Measurements from ENCODE around the gene AKR1C4. TPM values are rescaled to one million over a fixed set of nuclear protein-coding genes. Genes with fewer than 3 reads are reported as not detected.

AKR1C4 gene
- polyA plus RNA-seq (2013, experiment 1 of 4) = not detected
- not detected for polyA plus RNA-seq (2013, experiment 2 of 4)
- polyA plus RNA-seq (2013, experiment 3 of 4) = not detected
- not detected for polyA plus RNA-seq (2013, experiment 4 of 4)

DNA sequence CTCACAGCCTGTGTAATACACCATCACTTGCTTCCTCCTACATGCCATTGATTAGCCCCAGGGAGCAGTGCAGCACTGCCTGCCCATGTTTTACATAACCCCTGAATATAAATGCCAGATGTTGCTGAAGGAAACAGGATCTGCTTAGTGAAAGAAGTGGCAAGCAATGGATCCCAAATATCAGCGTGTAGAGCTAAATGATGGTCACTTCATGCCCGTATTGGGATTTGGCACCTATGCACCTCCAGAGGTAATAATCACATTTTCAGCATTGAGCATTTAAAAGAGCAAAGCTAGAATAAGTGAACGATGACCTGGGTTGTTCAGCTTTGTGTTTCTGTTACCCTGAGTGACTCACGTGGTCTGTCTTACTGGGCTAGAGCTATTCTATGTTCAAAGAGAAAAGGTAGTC lies at the start of gene AKR1C4:
AKR1C4 (plus strand) TSS at position 136 of the 412 bp plus-strand sequence; CDS start at position 167, 31 bp downstream.
- Histone ChIP-seq H3K27me3 (ENCODE audit: control insufficient read depth, insufficient read depth, low read length, poor library complexity, severe bottlenecking) (no peaks in the 10 kb centered on the region), H3K4me3 (ENCODE audit: insufficient read depth, low read depth, low read length) (no peak within 1 kb of the TSS), H3K4me1 (ENCODE audit: control insufficient read depth, insufficient read depth, low read length) (no peaks in the 10 kb centered on the region), H3K27ac (ENCODE audit: insufficient read depth, low read depth, low read length, poor library complexity, severe bottlenecking) (no peak within 1 kb of the TSS), H3K36me3 (ENCODE audit: control insufficient read depth, insufficient read depth, low read length) (no peaks in the 10 kb centered on the region), H3K9me3 (ENCODE audit: control insufficient read depth, low read length) (no peaks in the 10 kb centered on the region)
- WGBS, 2 experiments = 86 to 87% methylated on average over 4 of the region's 4 CpGs

DNA sequence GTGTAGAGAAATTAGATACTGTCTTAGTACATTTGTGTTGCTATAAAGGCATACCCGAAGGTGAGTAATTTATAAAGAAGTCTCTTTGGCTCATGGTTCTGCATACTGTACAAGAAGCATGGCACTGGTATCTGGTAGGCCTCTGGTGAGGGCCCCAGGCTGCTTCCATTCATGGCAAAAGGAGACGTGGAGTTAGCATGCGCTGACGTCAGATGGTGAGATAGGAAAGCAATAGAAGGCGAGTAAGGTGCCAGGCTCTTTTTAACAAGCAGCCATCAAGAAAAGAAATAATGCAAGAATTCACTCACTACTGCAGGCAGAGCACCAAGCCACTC lies 49.8 kb upstream of the AKR1C4 start:
- Histone ChIP-seq H3K4me3 (ENCODE audit: insufficient read depth, low read depth, low read length) (no peak overlapping the region), H3K27ac (ENCODE audit: insufficient read depth, low read depth, low read length, poor library complexity, severe bottlenecking) (no peak overlapping the region), H3K4me1 (ENCODE audit: control insufficient read depth, insufficient read depth, low read length) (no peaks in the 10 kb centered on the region), H3K27me3 (ENCODE audit: control insufficient read depth, insufficient read depth, low read length, poor library complexity, severe bottlenecking) (no peaks in the 10 kb centered on the region), H3K36me3 (ENCODE audit: control insufficient read depth, insufficient read depth, low read length) (no peaks in the 10 kb centered on the region), H3K9me3 (ENCODE audit: control insufficient read depth, low read length) (no peaks in the 10 kb centered on the region)
- WGBS, 2 experiments = 89 to 93% methylated on average over 5 of the region's 5 CpGs

DNA sequence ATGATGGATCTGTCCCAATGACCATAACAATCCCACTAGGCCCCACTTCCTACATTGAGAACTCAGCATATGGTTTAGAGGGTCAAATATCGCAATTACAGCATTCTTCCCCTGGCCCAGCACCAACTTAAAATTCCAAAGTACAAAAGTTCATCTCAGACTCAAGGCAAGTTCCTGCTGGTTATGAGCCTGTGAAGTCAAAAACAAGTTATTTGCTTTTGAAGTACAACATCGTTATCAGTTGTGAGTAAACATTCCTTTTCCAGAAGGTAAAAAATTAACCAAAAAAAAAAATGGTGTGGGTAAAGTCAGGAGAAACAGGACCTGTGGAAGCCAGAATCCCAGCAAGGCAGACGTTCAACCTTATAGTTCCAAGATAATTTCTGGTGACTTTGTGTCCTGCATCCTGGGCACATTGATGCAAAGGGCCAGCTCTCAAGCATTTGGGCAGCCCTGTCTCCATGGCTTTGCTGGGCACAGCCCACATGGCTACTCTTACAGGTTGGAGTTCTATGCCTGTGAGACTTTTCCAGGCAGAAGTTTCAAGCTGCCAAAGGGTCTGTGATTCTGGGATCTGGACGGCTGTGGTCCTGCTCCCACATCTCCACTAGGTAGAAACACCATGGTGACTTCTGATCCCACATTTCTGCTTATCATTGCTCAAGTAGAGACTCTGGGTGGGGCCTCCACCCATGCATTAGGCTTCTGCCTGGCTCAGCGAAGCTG lies 49.2 kb upstream of the AKR1C4 start:
- H3K4me1 ChIP-seq (ENCODE audit: control insufficient read depth, insufficient read depth, low read length) = no peaks in the 10 kb centered on the region
- 90% methylated on average over 5 of the region's 5 CpGs for WGBS, 2 experiments
- H3K27ac ChIP-seq (ENCODE audit: insufficient read depth, low read depth, low read length, poor library complexity, severe bottlenecking) = no peak overlapping the region
- H3K4me3 ChIP-seq (ENCODE audit: insufficient read depth, low read depth, low read length) = no peak overlapping the region
- no peaks in the 10 kb centered on the region for H3K9me3 ChIP-seq (ENCODE audit: control insufficient read depth, low read length)
- no peaks in the 10 kb centered on the region for H3K36me3 ChIP-seq (ENCODE audit: control insufficient read depth, insufficient read depth, low read length)
- H3K27me3 ChIP-seq (ENCODE audit: control insufficient read depth, insufficient read depth, low read length, poor library complexity, severe bottlenecking) = no peaks in the 10 kb centered on the region

DNA sequence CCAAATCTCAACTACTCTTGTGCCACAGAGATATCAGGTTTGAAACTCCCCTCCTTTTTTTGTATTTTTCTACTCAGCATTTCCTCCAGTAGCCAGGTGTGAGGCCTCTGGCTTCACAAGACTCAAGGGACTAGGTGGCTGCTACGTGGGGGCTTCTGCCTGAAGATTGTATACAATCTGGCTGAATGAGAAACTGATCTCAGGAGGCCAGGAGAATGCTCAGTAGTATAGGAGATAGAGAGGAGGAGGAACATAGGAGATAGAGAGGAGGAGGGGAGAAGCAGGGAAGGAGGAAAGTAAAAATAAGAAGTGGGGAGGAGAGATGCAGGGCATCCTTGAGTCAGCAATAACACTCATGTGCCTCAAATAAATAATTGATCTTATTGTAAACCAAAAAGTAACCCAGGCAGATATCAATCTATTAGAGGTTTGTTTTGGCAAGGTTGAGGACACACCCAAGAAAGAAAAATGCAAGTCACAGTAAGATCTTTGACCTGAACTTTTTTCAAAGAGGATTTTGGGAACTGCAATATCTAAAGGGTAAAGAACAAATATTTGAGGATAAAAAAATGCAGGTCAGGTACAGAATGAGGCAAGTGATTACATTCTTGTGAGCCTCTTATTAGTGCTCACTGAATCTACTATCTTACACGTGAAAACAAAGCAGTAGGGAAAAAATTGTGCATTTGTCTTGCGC lies 48.5 kb upstream of the AKR1C4 start:
- WGBS, 2 experiments = 48 to 77% methylated on average over 1 to 3 of the region's 3 CpGs
- no peak overlapping the region for H3K27ac ChIP-seq (ENCODE audit: insufficient read depth, low read depth, low read length, poor library complexity, severe bottlenecking)

DNA sequence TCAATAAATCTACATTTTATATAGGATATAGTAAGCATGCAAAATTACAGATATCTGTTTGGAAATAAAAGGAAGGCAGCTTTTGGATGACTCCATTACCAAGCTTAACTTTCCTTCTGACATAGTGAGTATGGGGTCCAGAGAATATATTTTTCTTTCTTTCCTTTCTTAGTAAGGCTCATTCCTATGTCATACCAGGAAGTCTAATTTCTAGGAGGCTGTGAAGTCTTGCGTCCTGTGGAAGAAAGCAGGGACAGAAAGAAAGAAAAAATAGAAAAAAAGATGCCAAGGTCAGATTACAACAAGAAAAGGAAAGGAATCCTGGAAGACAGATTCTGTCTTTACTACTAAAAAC lies 48.0 kb upstream of the AKR1C4 start:
- 92% methylated on average over 1 of the region's 1 CpG; no CpG with 5 or more reads in 1 of the 2 experiments for WGBS, 2 experiments
- H3K4me3 ChIP-seq (ENCODE audit: insufficient read depth, low read depth, low read length) = no peak overlapping the region
- H3K36me3 ChIP-seq (ENCODE audit: control insufficient read depth, insufficient read depth, low read length) = no peaks in the 10 kb centered on the region
- no peak overlapping the region for H3K27ac ChIP-seq (ENCODE audit: insufficient read depth, low read depth, low read length, poor library complexity, severe bottlenecking)
- H3K9me3 ChIP-seq (ENCODE audit: control insufficient read depth, low read length) = no peaks in the 10 kb centered on the region
- H3K27me3 ChIP-seq (ENCODE audit: control insufficient read depth, insufficient read depth, low read length, poor library complexity, severe bottlenecking) = no peaks in the 10 kb centered on the region
- H3K4me1 ChIP-seq (ENCODE audit: control insufficient read depth, insufficient read depth, low read length) = no peaks in the 10 kb centered on the region

More for the DNA sequence above, 48.5 kb upstream of the AKR1C4 start:
- H3K4me1 ChIP-seq (ENCODE audit: control insufficient read depth, insufficient read depth, low read length) = no peaks in the 10 kb centered on the region
- H3K27me3 ChIP-seq (ENCODE audit: control insufficient read depth, insufficient read depth, low read length, poor library complexity, severe bottlenecking) = no peaks in the 10 kb centered on the region
- no peaks in the 10 kb centered on the region for H3K9me3 ChIP-seq (ENCODE audit: control insufficient read depth, low read length)
- H3K36me3 ChIP-seq (ENCODE audit: control insufficient read depth, insufficient read depth, low read length) = no peaks in the 10 kb centered on the region
- H3K4me3 ChIP-seq (ENCODE audit: insufficient read depth, low read depth, low read length) = no peak overlapping the region

GRCh38 chr10:5151076-5151475 lies 45.6 kb upstream of the AKR1C4 start:
- H3K27me3 ChIP-seq (ENCODE audit: control insufficient read depth, insufficient read depth, low read length, poor library complexity, severe bottlenecking) = no peaks in the 10 kb centered on the region
- H3K9me3 ChIP-seq (ENCODE audit: control insufficient read depth, low read length) = no peaks in the 10 kb centered on the region
- no peaks in the 10 kb centered on the region for H3K4me1 ChIP-seq (ENCODE audit: control insufficient read depth, insufficient read depth, low read length)
- no peaks in the 10 kb centered on the region for H3K36me3 ChIP-seq (ENCODE audit: control insufficient read depth, insufficient read depth, low read length)
- no peak overlapping the region for H3K27ac ChIP-seq (ENCODE audit: insufficient read depth, low read depth, low read length, poor library complexity, severe bottlenecking)
- 94 to 97% methylated on average over 3 of the region's 3 CpGs for WGBS, 2 experiments
- no peak overlapping the region for H3K4me3 ChIP-seq (ENCODE audit: insufficient read depth, low read depth, low read length)

DNA sequence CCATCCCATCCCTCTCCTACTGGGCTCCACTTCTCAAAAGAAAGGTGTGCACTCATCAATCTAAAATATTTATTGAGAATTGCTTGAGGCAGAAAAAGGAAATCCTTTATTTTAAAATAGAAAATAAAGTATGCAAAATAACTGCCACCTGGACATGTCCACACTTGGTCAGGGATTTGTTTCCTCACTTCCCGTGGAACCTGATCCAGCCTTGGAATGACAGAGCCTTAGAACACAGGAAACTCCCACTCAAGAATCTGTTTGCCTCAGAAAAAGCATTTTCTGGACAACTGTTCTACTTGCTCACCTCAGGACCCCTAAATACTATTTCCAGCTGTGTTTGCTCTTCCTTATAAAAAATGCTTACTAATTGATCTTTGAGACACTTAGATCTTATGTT lies 40.7 kb upstream of the AKR1C4 start:
- H3K4me3 ChIP-seq (ENCODE audit: insufficient read depth, low read depth, low read length) = no peak overlapping the region
- H3K27me3 ChIP-seq (ENCODE audit: control insufficient read depth, insufficient read depth, low read length, poor library complexity, severe bottlenecking) = no peaks in the 10 kb centered on the region
- H3K9me3 ChIP-seq (ENCODE audit: control insufficient read depth, low read length) = no peaks in the 10 kb centered on the region
- WGBS, 2 experiments = 71 to 76% methylated on average over 1 of the region's 1 CpG
- no peaks in the 10 kb centered on the region for H3K36me3 ChIP-seq (ENCODE audit: control insufficient read depth, insufficient read depth, low read length)
- H3K4me1 ChIP-seq (ENCODE audit: control insufficient read depth, insufficient read depth, low read length) = no peaks in the 10 kb centered on the region
- no peak overlapping the region for H3K27ac ChIP-seq (ENCODE audit: insufficient read depth, low read depth, low read length, poor library complexity, severe bottlenecking)

DNA sequence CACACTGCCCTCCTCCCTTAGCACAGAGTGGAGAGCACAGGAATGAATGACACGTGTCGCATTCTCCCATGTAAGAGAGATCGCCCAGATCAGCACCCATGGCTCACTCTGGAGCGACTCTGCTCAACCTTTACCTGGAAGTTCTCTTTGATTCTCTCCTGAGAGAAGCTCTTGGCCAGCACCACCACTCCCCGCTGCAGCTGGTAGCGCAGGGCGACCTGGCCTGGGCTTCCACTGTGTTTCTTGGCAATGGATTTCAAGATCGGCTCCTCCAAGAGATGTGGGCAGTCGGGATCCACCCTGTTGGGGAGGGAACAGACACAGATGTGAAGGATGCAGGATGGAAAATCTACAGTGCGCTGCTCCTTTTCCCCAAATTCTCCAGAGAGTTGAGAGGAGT lies 39.1 kb upstream of the AKR1C4 start:
- Histone ChIP-seq H3K27me3 (ENCODE audit: control insufficient read depth, insufficient read depth, low read length, poor library complexity, severe bottlenecking) (no peaks in the 10 kb centered on the region), H3K27ac (ENCODE audit: insufficient read depth, low read depth, low read length, poor library complexity, severe bottlenecking) (no peak overlapping the region), H3K36me3 (ENCODE audit: control insufficient read depth, insufficient read depth, low read length) (no peaks in the 10 kb centered on the region), H3K4me1 (ENCODE audit: control insufficient read depth, insufficient read depth, low read length) (no peaks in the 10 kb centered on the region), H3K9me3 (ENCODE audit: control insufficient read depth, low read length) (no peaks in the 10 kb centered on the region), H3K4me3 (ENCODE audit: insufficient read depth, low read depth, low read length) (no peak overlapping the region)
- WGBS, 2 experiments = 83 to 86% methylated on average over 10 of the region's 10 CpGs

- H3K36me3 ChIP-seq (ENCODE audit: control insufficient read depth, insufficient read depth, low read length) = no peaks in the 10 kb centered on the region
- 89 to 91% methylated on average over 6 of the region's 6 CpGs for WGBS, 2 experiments
- no peaks in the 10 kb centered on the region for H3K27me3 ChIP-seq (ENCODE audit: control insufficient read depth, insufficient read depth, low read length, poor library complexity, severe bottlenecking)
- H3K27ac ChIP-seq (ENCODE audit: insufficient read depth, low read depth, low read length, poor library complexity, severe bottlenecking) = no peak overlapping the region
- H3K9me3 ChIP-seq (ENCODE audit: control insufficient read depth, low read length) = peaks cover 7% of the 10 kb centered on the region
- H3K4me1 ChIP-seq (ENCODE audit: control insufficient read depth, insufficient read depth, low read length) = no peaks in the 10 kb centered on the region
- no peak overlapping the region for H3K4me3 ChIP-seq (ENCODE audit: insufficient read depth, low read depth, low read length)
These were observed 37.5 kb upstream of the AKR1C4 start for GRCh38 chr10:5159126-5159525.

DNA sequence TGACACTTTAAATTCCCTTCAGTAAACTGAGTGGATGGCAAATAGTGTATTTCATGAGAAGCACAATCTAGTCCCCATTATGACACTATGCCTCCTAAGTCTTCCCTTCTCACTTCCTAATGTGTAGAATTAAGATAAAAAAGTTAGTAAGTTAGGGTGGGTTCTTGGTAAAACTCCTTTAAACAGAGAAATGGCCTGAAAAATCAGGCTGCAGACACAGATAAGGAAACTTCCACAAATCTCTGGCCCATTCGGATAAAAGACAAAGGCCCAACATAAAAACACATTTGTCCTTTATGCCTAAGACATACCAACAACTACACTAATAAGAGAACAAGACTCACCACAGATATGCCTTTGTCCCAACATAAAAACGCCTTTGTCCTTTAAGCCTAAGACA lies 33.1 kb upstream of the AKR1C4 start:
- H3K9me3 ChIP-seq (ENCODE audit: control insufficient read depth, low read length) = peaks cover 11% of the 10 kb centered on the region
- no peak overlapping the region for H3K4me3 ChIP-seq (ENCODE audit: insufficient read depth, low read depth, low read length)
- 55 to 57% methylated on average over 2 of the region's 2 CpGs for WGBS, 2 experiments
- no peaks in the 10 kb centered on the region for H3K27me3 ChIP-seq (ENCODE audit: control insufficient read depth, insufficient read depth, low read length, poor library complexity, severe bottlenecking)
- no peaks in the 10 kb centered on the region for H3K36me3 ChIP-seq (ENCODE audit: control insufficient read depth, insufficient read depth, low read length)
- H3K27ac ChIP-seq (ENCODE audit: insufficient read depth, low read depth, low read length, poor library complexity, severe bottlenecking) = no peak overlapping the region
- no peaks in the 10 kb centered on the region for H3K4me1 ChIP-seq (ENCODE audit: control insufficient read depth, insufficient read depth, low read length)
